BE2C (cell line): ENCODE data around the gene ATP8A2.
"Not testable (repeated sequence)": the region's sequence is repeated elsewhere in the genome, so short reads cannot be mapped to it uniquely, and the experiment has no call there.

Experiments
- DNase-seq: peaks from one replicate; pipeline ENCODE4 v3.0.0-alpha.2; 2020
- H3K27me3 ChIP-seq: fragments of 250-450 bp; sonication (Bioruptor Pico); 2 replicates; pipeline ENCODE4 v1.5.1; 2020; ENCODE audit warnings: mild to moderate bottlenecking
- H3K36me3 ChIP-seq: fragments of 250-450 bp; sonication (Bioruptor Pico); 2 replicates; pipeline ENCODE4 v1.5.1; 2020; ENCODE audit warnings: mild to moderate bottlenecking
- H3K4me1 ChIP-seq: fragments of 250-450 bp; sonication (Bioruptor Pico); 2 replicates; pipeline ENCODE4 v1.5.1; 2020
- H3K4me3 ChIP-seq: 2 replicates; pipeline ENCODE4 v1.5.1; 2011; ENCODE audit warnings: low read depth, low read length
- H3K9me3 ChIP-seq: fragments of 250-450 bp; sonication (Bioruptor Pico); 2 replicates; pipeline ENCODE4 v1.5.1; 2020
- TF ChIP-seq, protein P1 (sequence below): IDR thresholded peaks from 2 replicates; pipeline ENCODE4 v1.5.1; 2012; ENCODE audit warnings: mild to moderate bottlenecking, low read depth, low read length

The ATP8A2 gene

GRCh38 chr13:26060357-26060756 lies 688.6 kb downstream of the ATP8A2 start:
- no peaks in the 10 kb centered on the region for H3K36me3 ChIP-seq
- no peaks in the 10 kb centered on the region for H3K9me3 ChIP-seq
- TF ChIP-seq, protein P1, sequence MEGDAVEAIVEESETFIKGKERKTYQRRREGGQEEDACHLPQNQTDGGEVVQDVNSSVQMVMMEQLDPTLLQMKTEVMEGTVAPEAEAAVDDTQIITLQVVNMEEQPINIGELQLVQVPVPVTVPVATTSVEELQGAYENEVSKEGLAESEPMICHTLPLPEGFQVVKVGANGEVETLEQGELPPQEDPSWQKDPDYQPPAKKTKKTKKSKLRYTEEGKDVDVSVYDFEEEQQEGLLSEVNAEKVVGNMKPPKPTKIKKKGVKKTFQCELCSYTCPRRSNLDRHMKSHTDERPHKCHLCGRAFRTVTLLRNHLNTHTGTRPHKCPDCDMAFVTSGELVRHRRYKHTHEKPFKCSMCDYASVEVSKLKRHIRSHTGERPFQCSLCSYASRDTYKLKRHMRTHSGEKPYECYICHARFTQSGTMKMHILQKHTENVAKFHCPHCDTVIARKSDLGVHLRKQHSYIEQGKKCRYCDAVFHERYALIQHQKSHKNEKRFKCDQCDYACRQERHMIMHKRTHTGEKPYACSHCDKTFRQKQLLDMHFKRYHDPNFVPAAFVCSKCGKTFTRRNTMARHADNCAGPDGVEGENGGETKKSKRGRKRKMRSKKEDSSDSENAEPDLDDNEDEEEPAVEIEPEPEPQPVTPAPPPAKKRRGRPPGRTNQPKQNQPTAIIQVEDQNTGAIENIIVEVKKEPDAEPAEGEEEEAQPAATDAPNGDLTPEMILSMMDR, result no peak
- H3K4me3 ChIP-seq, result no peak overlapping the region
- H3K27me3 ChIP-seq, result peaks cover 30% of the 10 kb centered on the region
- H3K4me1 ChIP-seq, result no peaks in the 10 kb centered on the region
- no peak for DNase-seq

DNA sequence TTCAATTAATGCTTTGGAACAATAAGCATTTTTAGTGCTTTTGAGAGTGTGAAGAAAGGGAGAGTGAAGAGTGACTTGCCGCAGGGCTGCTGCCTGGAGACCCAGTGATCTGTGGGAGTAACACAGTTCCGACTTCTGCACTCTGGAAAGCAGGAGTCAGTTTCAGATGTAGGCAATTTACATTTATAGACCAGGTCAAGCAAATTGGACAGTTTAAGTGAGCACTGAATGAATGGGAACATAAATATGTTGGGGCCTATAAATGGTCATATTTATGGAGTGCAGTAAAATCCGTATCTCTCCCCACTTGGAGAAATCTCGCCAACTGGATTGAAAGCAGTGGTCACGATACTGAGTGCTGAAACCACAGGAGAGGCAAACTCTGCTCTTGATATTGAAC lies 689.5 kb downstream of the ATP8A2 start:
- Histone ChIP-seq H3K36me3 (no peaks in the 10 kb centered on the region), H3K27me3 (peaks cover 29% of the 10 kb centered on the region), H3K4me1 (no peaks in the 10 kb centered on the region), H3K9me3 (no peaks in the 10 kb centered on the region), H3K4me3 (no peak overlapping the region)
- TF ChIP-seq, protein P1, result no peak
- DNase-seq, result no peak

GRCh38 chr13:26061947-26062346 lies 690.2 kb downstream of the ATP8A2 start:
- DNase-seq, result no peak
- no peak overlapping the region for H3K4me3 ChIP-seq
- H3K36me3 ChIP-seq, result no peaks in the 10 kb centered on the region
- no peaks in the 10 kb centered on the region for H3K4me1 ChIP-seq
- peaks cover 29% of the 10 kb centered on the region for H3K27me3 ChIP-seq
- no peaks in the 10 kb centered on the region for H3K9me3 ChIP-seq
- TF ChIP-seq, protein P1, result no peak

- H3K36me3 ChIP-seq, result no peaks in the 10 kb centered on the region
- H3K27me3 ChIP-seq, result peaks cover 25% of the 10 kb centered on the region
- TF ChIP-seq, protein P1, result peak; percentile 86
- H3K4me1 ChIP-seq, result no peaks in the 10 kb centered on the region
- H3K9me3 ChIP-seq, result no peaks in the 10 kb centered on the region
- DNase-seq, result peak; percentile 27
- H3K4me3 ChIP-seq, result no peak overlapping the region
These were observed 691.2 kb downstream of the ATP8A2 start for GRCh38 chr13:26062853-26063444.

- H3K36me3 ChIP-seq, H3K4me3 ChIP-seq, H3K9me3 ChIP-seq, DNase-seq, H3K4me1 ChIP-seq: not testable (repeated sequence)
- peaks cover 13% of the 10 kb centered on the region for H3K27me3 ChIP-seq
These were observed 694.7 kb downstream of the ATP8A2 start for GRCh38 chr13:26066492-26066891.

- no peaks in the 10 kb centered on the region for H3K4me1 ChIP-seq
- H3K9me3 ChIP-seq, result no peaks in the 10 kb centered on the region
- peaks cover 11% of the 10 kb centered on the region for H3K27me3 ChIP-seq
- TF ChIP-seq, protein P1, result no peak
- no peak overlapping the region for H3K4me3 ChIP-seq
- no peak for DNase-seq
- no peaks in the 10 kb centered on the region for H3K36me3 ChIP-seq
These were observed 695.8 kb downstream of the ATP8A2 start for GRCh38 chr13:26067601-26068000.

DNA sequence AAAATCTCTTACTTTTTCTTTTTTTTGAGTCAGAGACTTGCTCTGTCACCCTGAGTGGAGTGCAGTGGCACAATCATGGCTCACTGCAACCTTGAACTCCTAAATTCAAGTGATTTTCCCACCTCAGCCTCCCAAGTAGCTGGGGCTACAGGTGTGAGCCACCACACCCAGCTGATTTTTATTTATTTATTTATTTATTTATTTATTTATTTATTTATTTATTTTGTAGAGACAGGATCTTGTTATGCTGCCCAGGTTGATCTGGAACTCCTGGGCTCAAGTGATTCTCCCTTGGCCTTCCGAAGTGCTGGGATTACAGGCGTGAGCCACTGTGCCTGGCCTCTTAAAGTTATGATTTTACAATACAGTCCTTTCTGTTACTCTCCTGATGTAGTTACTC lies 696.6 kb downstream of the ATP8A2 start:
- H3K4me1 ChIP-seq, H3K36me3 ChIP-seq, DNase-seq, H3K4me3 ChIP-seq, H3K9me3 ChIP-seq: not testable (repeated sequence)
- H3K27me3 ChIP-seq, result peaks cover 11% of the 10 kb centered on the region

DNA sequence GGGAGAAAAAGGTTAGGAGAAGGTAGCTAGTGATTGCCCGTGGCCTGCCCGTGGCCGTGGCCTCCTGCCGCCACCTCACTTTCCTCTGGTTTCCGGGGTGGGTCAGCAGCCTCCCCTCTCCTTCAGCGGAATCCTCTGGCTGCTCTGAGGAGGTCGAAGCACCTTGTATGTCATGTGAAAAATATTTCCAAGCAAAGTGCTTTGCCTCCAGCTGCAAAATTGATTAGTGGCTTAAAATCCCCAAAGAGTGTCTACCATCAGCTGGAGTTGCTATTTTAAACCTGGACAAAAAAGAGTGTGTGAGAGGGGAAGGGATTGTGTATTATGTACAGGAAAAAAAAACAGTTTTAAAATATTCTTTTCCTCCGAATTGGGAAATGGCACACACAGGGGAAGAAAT lies 697.9 kb downstream of the ATP8A2 start:
- not testable (repeated sequence) for H3K9me3 ChIP-seq, H3K27me3 ChIP-seq, H3K4me1 ChIP-seq

More for the DNA sequence above, 697.9 kb downstream of the ATP8A2 start:
- H3K4me3 ChIP-seq, DNase-seq, H3K36me3 ChIP-seq: not testable (repeated sequence)
